Central memory CD4-positive, alpha-beta T cell (primary cell): ENCODE measurements around the gene SRCIN1.
A peak's percentile ranks its signal among the peaks of the same experiment; 100 is the strongest.

Source experiments
- DNase-seq: peaks from one replicate; pipeline ENCODE4 v3.0.0; 2022

Gene SRCIN1

DNA sequence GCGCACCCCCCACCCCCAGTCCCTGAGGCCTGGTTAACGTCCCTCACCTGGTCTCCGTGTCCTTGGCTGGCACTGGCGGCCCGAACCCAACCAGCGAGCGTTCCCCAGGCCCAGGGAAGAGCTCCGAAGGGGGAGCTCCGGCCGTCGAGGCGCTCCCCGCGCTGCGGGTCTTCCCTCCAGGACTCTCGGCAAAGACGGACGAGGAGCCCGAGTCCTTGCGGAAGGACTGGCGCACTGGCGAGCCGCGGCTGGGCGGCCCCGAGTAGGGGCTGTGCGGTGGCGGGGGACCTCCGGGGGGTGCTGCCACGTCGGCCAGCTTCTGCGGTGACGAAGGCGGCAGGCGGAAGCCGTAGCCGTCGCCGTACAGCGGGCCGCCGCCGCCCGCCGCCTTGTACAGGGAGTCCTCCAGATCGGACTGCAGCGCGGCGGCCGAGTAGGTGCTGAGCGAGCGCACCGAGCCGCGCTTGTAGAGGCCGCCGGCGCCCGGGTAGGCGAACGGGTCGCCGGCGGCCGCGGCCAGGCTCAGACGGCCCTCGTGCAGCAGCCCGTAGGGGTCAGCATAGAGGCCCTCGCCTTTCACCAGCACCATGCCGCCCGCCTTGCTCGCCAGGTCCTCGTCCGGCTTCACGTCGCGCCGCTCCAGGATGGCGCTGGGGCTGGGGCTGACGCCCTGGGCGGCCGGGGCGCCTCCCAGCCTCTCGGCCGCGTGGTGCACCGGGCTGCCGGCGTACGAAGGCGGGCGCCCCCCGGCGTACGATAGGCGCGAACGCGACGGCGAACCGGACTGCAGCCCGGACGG lies 44.1 kb downstream of the SRCIN1 start:
- no peak for DNase-seq

DNA sequence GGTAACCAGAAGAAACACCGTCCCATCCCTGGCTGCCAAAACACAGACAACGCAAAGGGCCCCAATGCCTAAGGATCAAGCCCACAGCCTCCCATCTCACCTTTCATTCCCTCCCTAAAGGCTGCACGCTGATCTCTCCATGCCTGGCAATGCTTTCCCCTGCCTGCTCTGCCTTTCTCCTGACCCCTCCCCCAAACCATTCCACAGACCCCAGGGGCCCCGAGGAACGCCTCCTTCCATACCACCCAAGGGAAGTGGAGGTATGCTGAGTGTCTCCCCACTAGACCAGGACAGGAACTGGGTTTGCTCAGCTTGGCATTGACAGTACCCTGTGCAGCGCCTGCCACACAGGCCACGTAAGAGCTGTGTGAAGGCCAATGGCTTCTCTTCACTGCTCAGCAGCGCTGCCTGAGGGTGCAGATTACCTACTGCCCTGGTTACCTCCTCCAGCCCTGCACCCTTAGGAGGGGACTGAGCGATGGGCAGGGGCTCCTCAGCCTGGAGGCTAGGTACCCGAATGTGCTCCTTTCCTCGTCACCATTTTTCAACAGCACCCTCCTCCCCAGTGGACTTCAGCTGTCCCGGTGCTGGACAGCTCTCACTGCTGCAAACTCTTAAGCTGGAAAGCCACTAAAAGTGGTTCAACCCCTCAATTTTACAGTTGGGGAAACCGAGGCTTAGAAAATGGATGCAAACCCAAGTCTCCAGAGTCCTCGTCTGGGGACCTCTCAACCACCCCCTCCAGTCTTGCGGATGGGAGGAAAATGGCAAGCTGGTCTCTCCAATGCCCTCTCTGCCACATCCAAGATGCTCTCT lies 45.0 kb downstream of the SRCIN1 start:
- peak; percentile 16 for DNase-seq

DNA sequence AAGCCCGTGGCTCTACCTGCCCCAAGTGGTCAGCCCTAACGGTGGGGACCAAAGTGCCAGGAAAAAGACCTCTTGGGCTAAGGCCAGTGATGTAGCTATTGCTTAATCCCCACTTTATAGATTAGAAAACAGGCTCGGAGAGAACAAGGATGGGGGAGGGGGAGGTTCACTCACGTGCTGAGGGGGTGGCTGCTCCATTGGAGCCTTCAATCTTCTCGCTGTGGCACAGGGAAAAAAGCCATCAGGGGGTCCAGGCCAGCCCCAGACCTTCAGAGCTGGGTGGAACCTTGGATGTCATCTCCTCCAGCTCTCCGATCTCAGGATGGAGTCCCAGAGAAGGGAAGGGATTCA lies 45.9 kb downstream of the SRCIN1 start:
- no peak for DNase-seq

DNA sequence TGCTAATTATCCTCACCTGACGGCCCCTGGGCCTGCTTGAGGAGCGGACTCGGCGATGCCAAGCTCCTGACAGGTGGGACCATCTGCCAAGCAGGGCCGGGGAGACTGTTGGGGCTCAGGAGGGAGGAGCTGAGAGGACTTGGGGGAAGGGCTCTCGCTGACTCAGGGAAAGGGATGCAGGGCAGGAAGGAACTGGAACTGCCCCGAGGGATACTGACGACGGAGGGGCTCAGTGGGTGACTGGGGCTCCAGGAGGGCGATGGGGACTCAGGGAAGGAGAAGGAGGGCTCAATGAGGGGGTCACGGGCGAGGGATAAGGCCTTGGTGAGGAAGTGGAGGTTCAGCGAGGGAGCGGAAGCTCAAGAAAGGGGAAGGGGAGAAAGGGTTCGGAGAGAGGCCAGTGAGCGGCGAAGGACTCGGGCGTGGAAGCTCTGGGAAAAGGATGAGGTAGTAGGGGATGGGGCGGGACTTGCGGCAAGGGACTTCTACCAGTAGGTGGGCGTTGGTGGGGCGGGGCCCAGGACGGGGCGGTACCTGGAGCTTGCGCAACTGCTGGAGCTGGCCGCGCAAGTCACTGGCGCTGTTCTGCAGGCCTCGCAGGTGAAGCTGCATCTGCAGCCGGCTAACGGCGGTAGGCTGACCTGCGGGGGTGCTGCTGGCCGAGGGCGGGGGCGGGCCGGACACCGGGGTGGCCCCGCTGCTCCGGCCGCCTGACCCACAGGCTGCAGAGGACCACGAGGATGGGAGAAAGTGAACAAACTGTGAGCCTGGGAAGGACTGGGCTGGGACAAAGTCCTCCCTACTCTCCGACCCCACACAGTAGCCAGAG lies 46.5 kb downstream of the SRCIN1 start:
- peak; percentile 81 for DNase-seq

DNA sequence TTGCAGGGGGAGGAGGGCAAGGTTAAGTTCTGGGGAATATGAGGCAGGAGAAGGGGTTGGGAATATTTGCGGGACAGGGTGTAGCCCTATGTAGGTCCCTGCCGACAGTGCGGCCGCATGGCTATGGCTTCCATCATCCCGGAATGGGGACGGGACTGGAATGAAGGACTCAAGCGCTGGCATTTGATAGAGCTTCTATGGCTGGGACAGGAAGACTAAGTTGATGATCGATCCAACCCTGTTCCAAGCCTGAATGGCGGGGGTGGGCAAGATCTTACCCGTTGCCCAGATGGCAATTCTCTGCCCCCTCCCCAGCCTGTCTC lies 47.1 kb downstream of the SRCIN1 start:
- DNase-seq: no peak

DNA sequence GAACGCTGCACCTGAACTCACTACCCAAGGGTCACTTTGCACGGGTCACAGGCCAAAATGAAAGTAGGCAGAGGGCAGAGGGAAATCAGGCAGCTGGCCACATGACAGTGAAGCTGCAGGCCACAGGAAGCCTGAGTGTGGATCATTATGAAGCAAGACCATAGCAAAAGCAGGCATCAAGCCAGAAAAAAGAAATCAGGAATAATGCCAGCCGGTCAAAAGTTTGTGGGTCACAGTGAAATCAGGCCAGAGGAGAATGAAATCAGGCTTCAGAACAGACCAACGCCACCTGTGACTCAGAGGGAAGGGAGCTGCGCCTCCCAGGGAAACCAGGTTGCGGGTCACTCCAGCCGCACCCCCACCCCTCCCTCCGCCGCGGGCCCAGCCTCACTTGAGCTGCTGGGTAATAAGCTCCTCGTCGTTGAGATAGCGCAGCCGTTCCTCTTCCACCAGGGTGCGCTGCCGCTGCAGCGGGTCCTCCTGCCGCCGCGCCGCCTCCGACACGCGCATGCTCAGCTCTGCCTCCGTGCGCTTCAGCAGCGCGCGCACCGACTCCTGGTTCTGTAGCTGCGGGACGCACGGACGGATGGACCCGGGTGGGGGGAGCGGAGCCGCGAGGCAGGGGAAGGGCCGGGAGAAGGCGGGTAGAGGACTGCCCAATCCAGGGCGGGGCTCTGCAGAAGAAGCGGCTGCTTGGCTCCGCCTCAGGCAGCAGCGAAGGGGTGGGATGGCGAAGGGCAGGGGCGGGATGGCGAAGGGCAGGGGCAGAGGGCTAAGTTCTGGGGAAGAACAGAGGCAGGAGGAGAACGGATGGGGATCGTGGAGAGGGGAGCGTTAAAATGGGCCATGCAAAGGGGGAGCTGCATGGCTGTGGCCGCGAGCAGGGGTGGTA lies 47.7 kb downstream of the SRCIN1 start:
- peak; percentile 82 for DNase-seq

DNA sequence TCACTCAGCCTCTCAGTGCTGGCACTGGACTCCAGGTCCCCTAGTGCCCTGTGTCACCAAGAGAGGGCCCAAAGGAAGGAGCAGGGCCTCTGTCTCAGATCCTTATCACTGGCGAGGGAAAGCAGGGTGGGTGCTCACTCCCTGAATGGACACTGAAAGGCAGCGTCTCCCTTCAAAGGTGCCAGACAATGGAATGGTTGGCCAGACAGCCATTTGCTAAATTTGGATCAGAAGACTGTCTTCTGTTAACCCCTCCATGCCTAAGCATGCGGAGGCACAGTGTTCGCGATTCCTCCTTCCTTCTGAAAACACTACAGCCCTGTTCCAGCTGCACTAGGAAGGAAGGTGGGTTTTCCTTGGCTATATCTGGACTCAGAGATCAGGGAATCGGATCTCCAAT lies 48.4 kb downstream of the SRCIN1 start:
- DNase-seq: no peak

DNA sequence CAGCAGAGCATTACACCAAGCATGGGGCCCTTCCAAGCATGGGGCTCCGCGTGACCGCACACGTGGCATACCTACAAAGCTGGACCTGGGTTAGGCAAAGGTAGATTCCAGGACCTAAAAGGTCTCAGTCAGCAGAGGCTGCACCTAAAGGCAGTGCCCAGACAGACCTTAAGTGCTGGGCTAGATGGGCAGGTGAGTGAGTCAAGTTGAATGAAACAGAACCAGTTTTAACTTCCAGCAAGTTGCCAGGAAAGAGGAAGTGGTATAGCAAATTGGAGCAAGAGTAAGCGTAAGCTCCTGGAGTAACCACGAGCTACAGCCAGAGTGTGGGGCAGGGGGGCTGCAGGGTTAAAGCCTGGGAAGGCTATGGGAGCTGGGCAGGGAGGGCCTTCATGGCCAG lies 49.5 kb downstream of the SRCIN1 start:
- no peak for DNase-seq

DNA sequence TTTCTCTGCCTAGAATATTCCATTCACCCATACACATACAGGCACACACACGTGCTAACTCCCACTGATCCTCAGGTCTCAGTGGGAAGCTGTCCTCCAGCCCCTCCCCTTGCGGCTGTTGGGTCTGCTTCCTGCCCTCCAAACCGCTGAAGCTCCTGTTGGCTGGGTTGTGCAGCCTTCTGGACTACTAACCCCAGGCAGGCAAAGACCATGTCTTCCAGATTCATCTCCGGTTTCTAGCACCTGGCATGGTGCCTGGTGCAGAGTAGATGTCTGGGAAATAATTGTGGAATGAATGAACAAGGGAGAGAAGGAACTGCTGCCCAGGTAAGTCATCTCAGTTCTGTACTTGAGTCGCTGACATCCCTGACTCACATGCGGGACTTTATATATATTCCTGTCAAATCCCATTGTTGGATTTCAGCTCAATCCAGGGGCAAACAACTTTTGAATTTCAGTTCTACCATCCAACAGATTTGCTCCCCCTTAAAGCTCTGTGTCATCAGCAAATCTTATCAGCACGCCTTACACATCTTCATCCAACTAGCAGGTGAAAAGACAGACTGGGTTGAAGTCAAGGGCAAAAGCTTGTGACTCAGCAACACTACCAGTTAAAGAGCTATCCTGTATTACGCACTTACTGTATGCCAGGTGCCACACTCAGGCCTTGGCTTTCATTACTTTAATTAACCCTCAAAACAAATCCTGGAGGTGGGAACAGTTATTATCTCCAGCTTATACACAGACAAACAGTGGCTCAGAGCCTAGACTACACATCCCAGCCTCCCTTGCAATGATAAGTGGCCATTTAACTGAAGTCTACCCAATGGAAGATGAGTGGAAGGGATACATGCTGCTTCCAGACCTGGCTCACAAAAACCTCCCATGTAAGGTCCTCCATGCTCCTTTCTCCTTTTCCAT lies 51.1 kb downstream of the SRCIN1 start:
- DNase-seq: no peak

DNA sequence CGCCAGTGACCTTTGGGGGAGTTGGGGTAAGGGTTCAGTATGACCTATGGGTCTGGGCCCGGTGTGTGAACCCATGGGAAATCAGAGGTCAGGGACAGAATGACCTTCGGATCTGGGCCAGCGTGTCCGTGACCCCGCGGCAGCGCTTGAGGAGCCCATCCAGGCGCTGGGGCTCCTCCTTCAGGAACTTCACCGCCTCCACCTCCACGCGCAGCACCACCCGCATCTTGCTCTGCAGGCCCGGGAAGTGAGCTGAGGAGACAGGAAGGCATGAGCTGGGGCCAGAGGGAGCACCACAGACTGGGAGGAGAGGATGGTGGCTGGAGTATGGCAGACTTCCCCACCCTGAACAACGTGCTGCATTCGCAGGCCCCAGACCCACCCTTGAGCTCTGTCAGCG lies 53.4 kb downstream of the SRCIN1 start:
- DNase-seq: no peak

DNA sequence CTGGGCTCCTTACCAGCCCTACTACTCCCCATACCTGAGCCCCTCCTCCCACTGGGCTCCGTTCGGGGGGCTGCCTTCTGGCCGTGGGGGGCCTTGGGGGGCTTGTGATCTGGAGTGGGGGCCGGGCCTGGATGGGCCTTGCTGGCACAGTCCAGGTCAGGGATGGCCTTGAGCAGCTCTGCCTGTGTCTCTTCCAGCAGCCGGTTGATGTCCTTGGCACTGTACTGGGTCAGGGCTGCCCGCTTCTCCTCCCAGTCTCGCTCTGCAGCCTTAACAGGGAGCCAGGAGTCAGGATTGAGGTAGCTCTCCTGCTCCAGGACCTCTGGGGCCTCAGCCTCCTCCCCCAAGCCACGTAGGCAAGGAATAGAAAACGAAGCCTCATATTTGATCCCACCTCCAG lies 54.6 kb downstream of the SRCIN1 start:
- no peak for DNase-seq

DNA sequence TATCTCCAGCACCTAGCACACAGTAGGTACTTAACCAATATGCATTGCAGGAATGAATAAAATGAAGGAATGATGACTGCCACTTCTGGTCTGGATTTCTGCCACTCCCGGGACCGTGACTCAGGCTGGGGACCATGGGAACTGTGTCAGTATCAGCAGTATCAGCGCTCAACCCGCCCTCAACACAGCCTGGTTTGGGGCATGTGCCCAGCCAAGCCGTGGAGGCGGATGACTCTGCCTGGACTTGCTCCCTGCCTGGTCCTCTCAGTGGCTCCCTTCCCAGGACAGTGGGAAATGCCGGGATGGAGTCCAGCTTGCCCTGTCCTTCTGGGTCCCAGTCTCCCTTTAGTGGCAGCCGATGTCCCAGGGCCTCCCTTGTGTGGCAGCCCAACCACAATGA lies 55.1 kb downstream of the SRCIN1 start:
- no peak for DNase-seq

DNA sequence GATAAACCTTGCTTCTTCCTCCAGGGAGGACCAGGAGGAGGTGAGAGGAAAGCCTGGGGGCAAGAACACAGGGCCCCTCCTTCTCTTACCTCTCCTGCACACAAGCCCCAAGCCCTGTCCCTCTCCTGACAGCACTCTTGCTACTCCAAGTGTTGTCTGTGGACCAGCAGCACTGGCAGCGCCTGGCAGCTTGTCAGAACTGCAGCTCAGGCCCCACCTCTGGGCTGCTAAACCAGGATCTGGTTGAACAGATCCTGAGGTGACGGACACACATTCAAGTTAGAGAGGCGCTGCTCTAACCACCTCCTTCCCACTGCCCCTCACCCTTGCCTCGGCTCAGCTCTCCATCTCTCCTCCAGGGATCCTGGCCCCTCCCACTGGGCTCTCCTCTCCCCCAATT lies 56.5 kb downstream of the SRCIN1 start:
- DNase-seq: no peak

DNA sequence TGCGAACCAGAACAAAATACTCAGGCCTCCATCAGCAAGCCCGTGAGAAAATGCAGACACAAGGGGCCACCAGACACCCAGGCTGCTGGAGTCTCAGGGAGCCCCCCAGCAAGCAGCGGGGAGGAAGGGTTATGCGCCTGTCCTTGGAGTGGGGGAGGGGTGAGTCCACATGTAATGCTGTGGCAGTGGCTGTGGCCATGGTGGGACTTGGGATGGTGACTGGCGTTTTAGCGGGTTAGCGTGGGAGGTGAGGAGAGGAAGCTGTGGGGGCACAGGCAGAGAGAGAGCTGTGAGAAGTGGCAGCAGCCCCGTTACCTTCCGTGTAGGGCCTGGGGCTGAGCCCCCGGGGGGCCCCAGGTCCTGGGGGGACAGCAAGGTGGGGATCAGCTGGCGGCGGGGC lies 58.3 kb downstream of the SRCIN1 start:
- no peak for DNase-seq

DNA sequence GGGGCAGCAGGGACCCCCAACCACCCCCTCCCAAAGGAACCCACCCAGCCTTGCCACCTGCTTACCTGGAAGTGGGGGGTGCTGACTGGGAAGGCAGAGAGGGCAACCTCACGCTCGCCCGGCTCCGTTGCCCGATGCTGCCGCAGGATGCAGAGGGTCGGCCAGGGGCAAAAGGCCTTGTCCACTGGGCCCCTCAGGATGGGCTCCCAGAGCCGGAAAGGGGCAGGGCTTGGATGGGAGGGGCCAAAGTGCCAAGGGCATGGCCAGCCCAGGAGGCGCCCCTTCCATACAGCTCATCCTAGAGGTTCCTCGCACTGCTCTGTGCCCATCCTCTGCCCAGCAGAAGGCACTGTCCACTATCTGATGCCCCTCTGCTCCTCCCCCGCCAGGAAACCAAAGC lies 59.4 kb downstream of the SRCIN1 start:
- DNase-seq: no peak

DNA sequence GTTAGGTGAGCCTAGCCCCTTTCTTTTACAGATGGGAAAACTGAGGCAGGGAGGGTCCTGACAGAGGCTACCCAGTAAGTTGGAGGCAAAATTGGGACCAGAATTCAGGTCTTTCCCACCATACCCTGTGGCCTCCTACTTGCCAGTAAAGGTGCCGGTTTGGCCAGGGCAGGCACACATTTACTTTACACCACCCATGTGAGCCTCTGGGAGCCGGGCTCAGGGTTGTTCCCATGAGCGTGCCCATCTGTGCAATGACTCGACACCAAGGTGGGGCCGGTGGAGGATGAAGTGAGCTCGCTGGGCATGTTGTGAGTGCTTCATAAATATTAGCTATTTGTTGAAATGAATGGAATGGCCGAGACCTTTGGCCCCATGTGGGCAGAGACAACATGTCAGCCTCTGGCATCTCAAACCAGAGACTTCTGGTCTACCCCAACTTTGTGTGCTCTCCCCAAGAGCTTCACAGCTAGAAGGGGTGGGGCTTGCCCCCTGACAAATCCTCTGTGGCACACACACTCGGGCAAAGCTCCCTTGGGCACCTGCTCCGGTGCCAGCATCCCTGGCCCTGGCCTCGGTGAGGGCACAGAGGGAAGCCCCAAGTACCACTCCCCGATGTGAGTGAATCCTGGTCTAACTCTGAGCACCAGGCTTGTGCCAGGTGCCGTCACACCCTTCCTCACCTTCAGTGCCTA lies 60.1 kb downstream of the SRCIN1 start:
- DNase-seq: no peak

DNA sequence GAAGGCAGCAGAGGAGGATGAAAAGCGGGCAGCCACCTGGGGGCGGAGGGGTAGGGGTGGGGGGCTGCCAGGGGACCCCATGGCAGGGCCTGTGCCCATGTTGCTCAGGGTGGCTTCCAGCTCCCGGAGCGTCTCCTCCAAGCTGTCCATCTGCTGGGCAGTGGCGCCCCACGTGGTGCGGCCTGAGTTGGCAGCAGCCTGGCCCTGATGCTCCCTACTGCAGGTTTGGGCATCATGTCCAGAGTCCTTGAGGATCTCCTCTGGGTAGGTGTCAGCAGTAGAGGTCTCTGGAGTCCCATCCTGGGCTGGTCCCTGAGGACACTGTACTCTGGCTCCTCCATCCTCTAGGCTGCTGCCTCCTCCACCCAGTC lies 60.9 kb downstream of the SRCIN1 start:
- DNase-seq: no peak

DNA sequence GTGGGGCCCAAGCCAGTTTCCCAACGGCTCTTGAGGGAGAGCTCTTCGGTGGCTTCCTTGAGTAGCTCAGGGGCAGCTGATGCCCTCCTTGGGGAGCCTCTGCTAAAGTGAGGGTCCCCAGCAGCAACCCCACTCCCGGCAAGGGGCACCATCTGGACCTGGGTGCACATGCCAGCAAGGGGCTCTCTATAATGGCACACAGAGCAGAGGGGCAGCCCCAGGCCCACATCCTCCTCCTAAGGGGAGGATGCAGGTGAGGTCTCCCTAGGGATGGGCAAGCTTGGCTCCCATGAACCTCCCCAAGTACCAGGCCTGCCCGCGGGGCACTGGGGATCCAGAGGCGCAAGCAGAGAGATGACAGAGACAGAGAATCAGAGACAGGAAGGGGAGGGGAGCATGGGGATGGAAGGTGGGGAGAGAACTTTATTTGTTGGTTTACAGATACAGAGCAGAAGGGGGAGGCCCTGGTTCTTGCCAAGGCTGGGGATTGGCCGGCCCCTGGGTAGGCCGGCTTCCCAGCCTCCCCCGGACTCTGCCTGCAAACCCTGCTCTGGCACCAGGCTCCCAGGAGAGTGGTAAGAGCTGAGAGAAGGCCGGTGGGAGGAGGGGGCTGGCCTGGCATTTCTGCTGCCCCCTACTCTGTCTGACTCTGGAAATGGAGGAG lies 61.4 kb downstream of the SRCIN1 start:
- no peak for DNase-seq

DNA sequence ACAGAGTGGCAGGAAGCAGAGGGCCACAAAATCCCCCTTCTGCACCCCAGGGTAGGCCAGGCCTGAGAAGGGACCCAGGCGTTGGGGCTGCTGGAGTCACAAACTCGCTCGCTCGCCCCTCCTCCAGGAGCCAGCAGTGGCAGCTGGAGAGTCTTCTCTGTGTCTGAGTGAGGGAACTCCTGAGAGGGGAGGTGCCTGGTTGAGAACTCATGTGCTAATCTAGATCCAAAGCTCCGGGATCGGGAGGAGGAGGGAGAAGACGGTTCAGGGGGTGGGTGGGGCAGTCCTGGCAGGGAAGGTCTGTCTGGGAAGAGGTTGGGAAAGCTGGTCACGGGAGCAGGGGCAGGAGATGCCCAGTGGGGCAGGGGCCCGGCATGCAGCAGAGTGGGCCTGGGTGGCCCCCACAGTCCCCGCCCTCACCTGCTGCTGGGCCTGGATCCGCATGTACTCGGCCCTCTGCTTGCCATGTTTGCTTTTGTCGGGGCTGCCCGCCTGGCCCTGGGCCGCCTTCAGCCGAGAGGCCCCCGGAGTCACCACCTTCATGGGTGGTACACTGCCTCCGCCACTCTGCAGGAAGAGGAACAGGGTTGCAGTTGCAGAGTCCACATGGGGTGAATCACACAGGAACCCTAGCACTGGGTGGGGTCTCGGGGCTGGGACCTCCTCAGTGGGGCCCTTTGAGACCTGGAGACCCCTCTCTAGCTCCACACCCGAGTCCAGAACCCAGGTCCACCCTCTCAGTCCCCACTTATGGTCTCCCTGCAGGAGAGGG lies 62.2 kb downstream of the SRCIN1 start:
- no peak for DNase-seq

DNA sequence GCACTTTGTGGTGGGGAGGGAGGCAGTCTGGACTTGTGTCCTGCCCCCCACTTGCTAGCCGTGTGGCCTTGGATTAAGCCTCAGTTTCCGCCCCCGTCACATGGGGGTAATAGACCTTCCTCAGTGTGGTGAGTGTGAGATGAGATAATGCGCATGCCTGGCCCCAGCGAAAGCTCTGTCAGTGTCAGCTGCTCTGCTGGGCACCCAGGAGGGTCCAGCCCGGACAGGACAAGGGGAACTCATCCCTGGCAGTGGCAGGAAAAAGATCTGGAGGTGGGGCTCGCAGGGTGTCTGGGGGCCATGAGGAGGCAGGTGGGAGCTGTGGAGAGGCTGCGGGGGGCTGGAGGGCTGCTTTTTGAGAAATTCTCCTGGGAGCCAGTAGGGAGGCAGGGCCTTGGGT lies 63.5 kb downstream of the SRCIN1 start:
- DNase-seq: no peak
